ENCODE results near the gene SPIRE1.
"Not testable (repeated sequence)": the region's sequence is repeated elsewhere in the genome, so short reads cannot be mapped to it uniquely, and the experiment has no call there.

The SPIRE1 gene

DNA sequence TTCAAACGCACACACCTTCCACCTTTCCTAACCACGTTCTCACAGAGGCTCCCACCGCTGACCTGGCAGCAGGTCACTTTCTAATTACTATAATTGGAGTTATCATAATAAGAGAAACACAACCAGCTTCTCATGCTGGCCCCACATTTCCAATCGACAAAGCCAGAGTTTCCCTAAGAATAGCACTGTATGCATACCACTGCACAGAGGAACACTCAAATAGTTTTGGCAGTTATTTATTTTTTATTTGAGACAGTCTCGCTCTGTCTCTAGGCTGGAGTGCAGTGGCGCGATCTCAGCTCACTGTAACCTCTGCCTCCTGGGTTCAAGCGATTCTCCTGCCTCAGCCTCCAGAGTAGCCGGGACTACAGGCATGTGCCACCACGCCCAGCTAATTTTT lies 176.0 kb downstream of the SPIRE1 start:
- not testable (repeated sequence) for DNase-seq

DNA sequence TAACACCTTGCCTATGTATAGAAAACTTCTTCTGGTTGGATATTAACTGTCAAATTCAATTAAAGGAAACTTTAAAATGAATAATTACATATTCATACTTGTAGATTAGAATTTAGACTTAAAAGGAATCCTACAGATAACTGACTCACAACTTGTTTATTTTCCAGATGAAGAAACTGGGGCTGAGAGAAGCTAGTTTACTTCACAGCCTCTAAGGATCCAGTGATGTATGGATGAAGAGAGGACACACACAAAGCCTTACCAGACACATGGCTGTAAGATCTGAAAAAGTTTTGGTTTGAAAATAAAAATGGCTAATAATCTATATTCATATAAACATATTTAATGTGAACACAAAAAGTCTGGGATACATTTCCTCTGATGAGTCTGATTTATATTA lies 177.9 kb downstream of the SPIRE1 start:
- DNase-seq = no peak

DNA sequence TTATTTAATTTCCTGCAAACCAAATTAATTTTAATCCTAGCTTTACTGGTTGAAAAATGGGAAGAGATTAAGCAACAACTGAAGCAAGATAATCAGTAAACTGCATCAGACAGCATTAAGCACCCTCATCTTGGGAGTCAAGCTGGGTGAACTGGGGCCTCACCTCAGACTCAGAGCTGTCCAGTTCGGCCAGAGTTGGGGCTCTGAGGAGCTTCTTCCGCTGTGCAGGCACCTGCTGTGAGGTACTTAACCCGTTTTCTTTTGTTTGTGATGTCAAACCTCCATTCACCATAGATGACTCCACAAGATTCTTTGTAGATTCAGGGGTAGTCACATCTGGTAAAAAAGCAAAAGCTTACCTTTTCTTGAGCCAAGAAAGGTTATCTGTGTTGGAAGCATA lies 178.4 kb downstream of the SPIRE1 start:
- DNase-seq = no peak

DNA sequence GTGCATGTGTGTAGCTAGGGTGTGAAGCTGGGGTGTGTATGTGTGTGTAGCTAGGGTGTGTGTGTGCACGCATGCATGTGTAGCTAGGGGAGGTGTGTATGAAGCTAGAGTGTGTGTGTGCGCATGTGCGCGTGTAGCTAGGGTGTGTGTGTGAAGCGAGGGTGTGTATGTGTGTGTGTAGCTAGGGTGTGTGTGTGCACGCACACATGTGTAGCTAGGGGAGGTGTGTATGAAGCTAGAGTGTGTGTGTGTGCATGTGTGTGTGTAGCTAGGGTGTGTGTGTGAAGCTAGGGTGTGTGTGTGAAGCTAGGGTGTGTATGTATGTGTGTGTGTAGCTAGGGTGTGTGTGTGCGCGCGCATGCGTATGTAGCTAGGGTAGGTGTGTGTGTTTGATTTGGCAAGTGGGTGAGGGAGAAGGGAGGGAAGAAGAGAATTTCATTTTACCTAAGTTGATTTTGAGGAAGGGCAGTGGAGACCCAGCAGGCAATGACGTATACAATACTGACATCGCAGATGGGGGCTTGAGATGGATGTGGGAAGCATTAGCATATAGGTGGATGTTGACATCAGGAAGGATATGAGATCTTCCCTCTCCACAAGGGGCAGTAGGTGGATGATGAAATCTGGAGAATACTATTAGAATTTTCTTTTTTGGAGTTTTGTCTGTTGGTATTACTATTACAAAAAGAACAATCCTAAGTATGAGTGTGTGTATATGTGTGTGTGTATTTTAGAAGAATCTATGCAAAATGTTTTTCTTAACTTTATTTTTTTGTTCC lies 179.4 kb downstream of the SPIRE1 start:
- no peak for DNase-seq

DNA sequence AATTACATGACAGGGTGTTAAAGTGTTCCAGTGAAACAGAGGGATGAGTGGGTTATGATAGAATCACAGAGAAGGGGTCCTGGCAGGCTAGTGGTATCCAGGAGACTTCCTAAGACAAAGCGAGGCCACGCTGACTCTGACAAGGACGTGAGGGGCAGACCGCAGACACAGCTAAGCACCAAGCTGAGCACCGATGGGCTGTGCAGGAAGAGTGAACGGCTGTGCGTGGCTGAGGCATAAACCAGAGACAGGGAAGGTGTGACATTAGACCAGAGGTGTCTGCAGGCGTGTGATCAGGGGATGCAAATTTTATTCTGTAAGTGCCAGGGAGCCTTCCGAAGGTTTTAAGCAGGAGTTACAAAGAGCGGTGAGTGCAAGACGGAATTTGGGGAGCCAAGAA lies 180.3 kb downstream of the SPIRE1 start:
- DNase-seq = no peak

DNA sequence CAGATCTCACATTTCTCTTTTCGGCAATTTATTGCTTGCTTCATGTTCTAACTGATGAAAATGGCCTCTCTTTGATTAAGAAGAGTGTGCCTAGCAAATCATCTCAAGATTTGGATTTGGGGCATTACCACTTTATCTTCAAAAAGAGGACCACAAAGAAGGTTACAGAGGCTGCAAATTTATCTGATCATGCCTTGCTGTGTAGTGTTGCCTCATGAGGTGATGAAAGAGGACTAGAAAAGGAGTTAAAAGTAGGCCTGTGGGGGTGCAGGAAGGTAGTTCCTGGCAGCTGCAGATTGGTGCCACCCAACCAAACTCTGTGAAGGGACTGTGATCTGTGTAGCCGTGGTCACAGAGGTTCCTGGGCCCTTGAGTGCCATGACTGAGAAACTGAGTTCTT lies 181.0 kb downstream of the SPIRE1 start:
- DNase-seq = no peak

DNA sequence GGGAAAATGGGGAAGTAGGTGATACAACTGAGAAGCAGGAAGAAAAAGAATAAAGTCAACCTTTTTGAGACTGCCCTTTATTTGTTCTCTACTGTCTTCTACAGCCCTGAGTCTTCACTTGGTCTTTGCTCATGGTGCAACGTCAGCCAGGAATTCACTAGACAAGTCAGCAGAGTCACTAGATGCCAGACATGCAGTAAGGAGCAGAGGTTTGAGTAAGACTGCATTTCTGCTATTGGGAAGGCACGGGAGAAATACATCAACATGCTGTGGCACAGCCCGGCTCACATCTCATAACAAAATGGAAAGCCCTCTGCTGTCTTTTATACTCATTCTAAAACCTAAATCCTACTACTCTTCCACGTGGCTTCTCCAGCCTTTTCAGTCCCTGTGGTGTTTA lies 183.0 kb downstream of the SPIRE1 start:
- DNase-seq = no peak

DNA sequence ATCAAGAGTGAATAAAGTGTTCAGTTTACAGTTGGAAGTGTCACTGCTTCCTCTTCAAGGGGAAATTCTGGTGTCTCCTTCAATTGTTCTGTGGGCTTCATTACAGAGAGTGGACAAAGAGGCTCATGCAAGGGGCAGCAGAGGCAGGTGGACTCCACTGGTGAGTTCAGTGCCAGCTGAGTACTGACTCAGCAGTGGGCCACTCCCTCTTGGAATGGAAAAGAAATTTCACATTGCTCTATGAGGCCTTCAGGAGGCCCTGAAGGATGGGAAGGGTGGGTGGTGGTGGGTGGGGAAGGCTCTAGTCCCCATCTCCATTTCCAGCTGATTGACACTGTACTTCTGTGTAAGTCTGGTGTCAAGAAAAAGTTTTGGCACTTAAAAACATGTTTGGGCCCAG lies 183.8 kb downstream of the SPIRE1 start:
- DNase-seq = no peak

DNA sequence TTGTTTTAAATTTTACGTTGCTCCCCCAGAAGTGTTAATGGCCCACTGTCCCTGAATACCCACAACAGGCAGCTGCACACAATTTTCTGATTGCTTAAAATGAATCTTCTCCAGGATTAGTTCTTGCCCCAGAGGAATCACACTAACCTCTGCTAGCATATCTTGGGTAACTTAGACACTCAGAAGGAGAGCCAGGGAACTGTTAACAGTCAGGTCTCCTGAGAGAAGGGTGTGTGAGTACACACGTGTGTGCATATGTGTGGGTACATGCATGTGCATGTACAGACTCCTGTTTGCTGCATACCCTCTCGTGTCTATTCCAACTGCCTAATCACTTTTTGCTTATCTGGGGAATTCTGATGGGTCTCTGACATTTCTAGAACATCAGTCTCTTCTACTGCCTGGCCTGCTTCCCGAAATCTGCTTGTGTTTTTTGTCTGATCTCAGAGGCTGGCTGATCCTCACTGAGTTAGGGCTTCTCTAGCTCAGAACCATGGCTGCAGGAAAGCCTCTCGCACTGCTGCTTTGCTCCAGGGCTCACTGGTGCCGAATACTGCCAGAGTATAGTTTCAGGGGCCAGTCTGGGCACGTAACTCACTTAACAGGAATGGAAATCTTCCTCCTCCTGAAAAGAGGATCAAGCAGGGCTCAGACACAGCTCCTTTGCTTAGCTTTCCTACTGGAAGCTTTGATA lies 187.4 kb downstream of the SPIRE1 start:
- DNase-seq = no peak

DNA sequence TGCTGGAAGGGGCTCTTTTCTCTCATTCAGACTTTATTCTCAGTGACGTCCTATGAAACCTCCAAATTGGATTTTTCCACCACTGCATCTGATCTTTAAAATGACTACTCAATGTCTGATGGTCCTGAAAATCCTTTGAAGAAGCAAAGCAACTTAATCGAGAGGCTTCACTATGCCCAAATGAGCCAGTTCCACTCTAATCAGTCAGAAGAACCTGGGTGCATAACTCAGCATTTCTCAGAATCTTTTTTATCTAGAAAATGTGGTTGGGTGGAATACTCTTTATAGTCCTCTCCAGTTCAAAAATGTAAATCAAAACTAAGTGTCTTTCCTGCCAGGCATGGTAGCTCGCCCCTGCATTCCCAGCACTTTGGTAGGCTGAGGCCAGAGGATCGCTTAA lies 189.5 kb downstream of the SPIRE1 start:
- no peak for DNase-seq

DNA sequence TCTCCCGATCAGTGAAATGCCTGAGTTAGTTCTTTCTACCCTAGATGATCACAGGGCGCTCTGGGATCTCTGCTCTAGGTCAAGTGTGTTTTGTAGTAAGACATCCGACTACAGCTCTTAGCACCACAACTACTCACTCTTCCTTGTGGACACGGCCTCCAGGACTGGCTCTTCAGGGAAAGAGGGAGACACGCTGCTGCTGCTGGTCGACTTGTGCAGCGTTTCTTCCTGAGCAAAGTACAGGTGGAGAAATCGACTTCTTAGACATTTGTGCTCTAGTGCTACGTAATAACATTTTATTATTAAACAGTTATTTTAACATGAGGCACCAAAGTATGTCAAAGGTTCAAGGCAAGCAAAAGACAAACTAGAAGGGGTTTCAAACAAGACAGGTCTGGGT lies 193.2 kb downstream of the SPIRE1 start:
- DNase-seq = no peak

DNA sequence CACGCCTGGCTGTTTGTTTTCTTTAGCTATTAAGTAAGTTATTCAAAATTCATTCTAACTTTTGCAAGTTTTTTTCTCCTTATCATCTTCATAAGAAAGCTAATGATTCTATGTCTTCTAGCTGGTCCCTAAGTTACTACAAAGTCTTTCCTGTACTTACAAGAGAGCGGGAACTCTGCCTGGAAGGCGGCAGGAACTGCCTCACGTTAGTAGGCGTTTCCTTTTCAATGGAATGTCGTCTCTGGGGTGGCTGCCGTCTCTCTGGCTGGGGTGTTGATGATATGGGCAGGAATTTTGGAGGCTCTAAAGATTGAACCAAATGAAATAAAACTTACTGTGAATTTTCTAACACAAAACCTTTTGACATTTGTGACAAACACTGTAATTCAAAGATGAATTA lies 194.7 kb downstream of the SPIRE1 start:
- no peak for DNase-seq

DNA sequence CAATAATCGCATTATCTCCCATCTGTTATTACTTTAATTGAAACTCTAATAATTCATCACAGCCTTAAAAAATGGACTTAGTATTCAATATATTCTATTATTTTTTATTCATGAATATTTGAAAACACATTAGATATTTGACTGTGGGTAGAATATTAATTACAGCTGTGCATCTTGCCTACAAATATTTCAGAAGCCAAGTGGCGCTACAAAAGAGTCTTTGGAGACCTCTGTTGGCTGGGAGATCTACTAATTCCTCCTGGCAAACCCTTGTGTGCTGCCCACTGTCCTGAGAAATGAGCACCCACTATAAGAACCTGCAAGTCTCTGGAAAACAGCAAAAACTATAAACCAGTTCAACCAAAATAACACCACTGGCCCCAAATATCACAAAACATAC lies 195.7 kb downstream of the SPIRE1 start:
- DNase-seq = no peak

DNA sequence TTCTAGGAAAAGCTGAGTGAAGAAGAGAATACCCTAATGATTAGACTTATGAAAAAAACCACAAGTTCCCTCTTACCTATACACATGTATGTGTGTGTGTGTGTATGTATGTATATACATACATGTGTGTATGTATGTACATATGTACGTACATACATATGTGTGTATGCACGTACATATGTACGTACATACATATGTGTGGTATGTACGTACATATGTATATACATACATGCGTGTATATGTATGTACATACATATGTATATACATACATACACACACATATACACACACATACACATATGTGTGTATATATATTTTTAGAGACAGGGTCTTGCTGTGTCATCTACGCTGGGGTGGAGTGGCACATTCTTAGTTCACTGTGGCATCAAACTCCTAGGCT lies 196.6 kb downstream of the SPIRE1 start:
- DNase-seq = no peak

DNA sequence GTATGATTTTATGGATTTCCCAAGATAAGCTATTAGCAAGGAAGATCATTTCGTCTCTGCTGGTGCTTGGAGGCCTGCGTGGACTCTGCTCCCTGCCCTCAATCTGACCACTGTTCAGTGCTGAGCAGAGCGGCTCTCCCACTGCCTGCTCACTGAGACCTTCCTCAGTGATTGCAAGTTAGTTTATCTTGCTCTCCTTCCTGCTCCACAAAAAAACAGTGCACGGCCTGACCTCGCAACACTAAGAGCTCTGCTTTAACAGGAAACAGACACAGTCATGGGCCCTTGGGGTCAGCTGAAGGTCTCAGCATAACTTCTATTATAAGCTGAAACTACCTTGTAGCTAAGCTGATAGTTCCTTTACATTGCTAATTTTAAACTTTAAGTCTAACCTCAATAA lies 197.0 kb downstream of the SPIRE1 start:
- peak; percentile 26 for DNase-seq

DNA sequence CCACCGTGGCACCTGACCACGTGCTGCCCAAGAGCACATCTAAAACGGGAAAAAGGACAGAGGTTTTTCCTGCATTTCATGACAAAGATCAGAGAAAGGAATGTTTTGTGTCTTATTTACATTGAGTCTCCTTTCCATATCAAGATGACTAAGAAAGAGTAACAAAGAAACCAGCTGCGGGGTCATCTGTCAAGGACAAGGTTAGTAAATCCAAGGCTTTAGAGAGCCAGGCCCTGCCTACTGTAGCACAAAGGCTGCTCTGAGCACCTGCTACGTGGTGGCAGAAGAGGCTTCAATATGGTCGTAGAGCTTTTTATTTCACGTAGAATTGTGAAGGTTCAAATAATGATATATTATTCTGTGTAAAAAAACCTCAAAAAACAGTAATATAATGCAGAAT lies 199.1 kb downstream of the SPIRE1 start:
- DNase-seq = no peak

DNA sequence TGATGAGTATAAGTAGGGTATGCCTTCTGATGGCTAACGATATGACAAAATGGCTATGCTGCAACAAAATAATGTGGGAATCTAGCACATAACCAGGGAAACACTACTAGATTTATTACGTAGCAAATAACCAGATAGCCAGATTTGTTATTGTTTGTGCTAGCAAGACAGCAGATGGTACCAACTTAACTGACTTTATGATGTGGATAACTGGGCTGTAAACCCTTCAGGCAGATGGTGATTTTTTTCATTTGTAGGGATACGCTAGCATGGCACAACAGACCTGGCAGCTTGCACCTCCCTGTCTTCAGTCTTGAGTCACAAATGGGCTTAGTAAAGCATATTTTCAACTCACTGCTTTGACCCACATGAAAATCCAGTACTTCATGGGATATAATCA lies 201.5 kb downstream of the SPIRE1 start:
- no peak for DNase-seq

DNA sequence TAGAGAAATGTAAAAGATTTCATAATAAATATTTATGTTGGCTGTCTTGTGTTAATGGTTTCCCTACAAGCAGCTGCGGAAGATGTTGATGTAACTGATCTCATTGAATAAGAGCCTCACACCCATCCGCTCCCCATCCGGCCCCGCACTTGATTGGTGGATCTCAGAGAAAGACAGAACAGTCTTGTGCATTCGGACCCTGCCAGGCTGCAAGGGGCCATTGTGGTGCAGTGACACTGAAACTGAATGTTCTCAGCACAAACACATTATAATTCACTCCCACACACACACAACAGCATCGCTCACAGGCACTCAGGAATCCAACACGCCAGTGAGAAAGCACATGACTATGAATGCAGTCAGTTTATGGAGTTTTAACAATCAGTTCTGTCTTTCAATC lies 202.4 kb downstream of the SPIRE1 start:
- DNase-seq = no peak

DNA sequence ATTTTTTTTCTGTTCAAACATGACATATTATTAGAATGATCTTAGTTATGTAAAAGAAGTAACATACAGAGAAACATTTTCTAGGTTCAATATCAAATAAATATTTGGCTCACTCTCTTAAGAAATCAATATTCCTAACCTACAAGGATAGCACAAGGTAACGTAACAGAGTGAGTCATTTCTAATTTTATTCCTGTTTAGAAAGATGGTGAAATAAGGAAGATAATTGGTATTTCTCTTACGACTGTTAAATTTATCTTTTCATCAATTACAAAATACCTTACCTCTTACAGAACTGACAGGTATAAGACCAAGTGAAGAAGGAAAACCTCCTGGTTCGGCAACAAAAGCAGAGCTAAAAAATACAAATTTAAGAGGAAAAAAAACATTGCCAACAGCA lies 205.1 kb downstream of the SPIRE1 start:
- DNase-seq = no peak

DNA sequence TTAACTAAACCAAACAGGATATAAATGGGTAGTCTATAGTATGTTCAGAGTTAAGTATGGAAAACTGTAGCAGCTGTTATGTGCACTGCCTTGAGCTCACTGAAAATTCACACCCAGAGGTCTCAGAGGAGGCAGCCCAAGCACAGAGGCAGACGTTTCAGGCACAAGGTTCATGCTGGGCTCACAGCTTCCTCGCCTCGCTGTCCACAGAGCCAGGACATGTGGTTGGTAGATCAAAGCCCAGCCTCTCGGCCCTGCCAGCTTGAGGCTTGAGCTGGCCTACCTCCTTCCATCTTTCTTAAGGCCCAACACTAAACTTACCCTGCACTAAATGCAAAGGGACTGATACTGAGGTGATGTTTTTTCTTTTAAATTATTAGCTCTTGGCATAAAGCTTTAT lies 206.5 kb downstream of the SPIRE1 start:
- no peak for DNase-seq

DNA sequence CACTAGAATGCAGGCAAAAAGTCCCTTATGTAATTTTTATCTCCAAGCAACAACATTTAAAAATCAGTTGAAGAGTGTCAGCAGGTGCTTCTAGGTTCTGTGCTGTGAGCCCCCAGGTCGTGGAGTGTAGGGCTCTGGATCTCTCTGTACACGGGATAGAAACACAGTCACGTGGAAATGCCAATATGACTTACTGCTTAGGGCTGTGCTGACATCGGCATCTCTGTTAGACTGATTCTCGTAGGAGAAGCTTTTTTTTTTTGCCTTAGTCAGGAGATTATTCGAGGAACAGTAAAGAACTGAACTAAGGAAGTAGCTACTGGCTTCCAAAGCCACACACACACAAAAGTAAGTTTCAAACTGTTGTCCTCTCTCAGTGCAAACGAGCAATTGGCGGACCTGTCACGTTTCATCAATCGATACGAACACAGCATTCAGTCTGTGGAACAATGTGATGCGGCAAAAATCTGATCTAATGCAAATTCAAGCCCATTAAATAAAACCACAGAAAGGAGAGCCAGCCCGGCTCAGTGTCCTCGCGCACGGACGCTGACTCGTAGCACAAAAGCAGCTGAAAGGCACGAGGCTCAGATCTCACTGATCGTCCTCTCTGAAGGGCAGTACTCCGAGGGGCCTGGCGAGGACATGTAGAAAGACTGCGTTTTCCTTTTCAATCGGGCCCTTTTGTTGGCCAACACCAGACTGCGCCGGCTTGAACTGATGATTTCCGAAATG lies 208.7 kb downstream of the SPIRE1 start:
- no peak for DNase-seq

DNA sequence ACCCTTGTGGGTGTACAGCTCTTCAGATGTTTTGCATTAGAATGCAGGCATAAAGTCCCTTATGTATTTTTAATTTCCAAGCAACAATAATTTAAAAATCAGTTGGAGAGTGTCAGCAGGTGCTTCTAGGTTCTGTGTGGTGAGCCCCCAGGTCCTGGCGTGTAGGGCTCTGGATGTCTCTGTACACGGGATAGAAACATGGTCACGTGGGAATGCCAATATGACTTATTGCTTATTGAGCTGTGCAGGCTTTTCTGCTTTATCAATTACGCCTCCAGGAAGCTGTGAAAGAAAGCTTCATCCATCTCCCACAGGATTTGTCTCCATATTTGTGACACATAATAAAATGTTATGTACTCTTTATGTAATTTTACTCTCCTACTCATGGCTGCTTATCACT lies 212.4 kb downstream of the SPIRE1 start:
- DNase-seq = no peak

DNA sequence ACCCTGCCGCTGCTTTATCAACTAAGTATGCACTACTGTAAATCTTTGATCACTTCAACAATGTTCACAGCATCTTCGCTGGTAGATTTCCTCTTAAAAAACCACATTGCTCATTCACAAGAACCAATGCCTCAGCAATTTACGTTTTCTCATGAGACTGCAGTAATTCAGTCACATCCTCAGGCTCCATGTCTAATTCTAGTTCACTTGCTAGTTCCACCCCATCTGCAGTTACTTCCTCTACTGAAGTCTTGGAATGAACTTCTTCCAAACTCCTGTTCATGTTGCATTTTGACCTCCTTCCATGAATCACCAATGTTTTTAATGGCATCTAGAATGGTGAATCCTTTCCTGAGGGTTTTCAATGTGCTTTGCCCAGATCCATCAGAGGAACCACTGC lies 214.4 kb downstream of the SPIRE1 start:
- DNase-seq = no peak

DNA sequence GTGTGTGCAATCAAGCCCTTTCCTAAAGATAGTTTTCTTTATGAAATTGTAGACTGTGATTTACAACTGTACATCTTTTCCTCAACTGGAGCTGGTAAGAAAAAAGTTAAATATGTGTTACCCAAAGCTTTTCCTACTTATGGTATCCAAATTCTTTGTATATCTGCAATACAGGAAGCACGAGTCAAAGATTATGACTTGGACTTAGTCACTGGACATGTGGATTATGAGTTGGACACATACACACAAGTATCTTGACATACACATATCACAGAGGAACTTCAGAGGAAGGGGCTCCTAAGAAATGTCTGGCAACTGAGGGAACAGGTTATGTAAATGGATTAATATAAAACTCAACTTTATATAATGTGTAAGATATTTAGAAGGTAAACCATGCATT lies 215.0 kb downstream of the SPIRE1 start:
- DNase-seq = no peak
